T-helper 9 cell (primary cell): ENCODE data around the gene RUNX1.

Source experiments
- DNase-seq: peaks from one replicate; pipeline ENCODE4 v3.0.0-alpha.2; 2020

RUNX1 gene

GRCh38 chr21:34944015-34944755 is 104.9 kb downstream of the RUNX1 start:
- DNase-seq: no peak

GRCh38 chr21:34942911-34943310 is 106.2 kb downstream of the RUNX1 start:
- DNase-seq: no peak

- no peak for DNase-seq
These were observed 107.9 kb downstream of the RUNX1 start for GRCh38 chr21:34941162-34941561.

- no peak for DNase-seq
These were observed 109.3 kb downstream of the RUNX1 start for GRCh38 chr21:34939673-34940331.

- no peak for DNase-seq
These were observed 110.9 kb downstream of the RUNX1 start for GRCh38 chr21:34938089-34938764.

GRCh38 chr21:34936883-34937563 is 112.1 kb downstream of the RUNX1 start:
- DNase-seq: no peak

- DNase-seq: no peak
These were observed 112.7 kb downstream of the RUNX1 start for GRCh38 chr21:34936371-34936789.

- DNase-seq: no peak
These were observed 113.2 kb downstream of the RUNX1 start for GRCh38 chr21:34935898-34936297.

GRCh38 chr21:34935452-34935851 is 113.7 kb downstream of the RUNX1 start:
- DNase-seq: no peak

- DNase-seq: no peak
These were observed 114.8 kb downstream of the RUNX1 start for GRCh38 chr21:34934350-34934749.

- DNase-seq: no peak
These were observed 115.3 kb downstream of the RUNX1 start for GRCh38 chr21:34933609-34934335.

- no peak for DNase-seq
These were observed 116.9 kb downstream of the RUNX1 start for GRCh38 chr21:34932233-34932632.

GRCh38 chr21:34930971-34931370 is 118.1 kb downstream of the RUNX1 start:
- DNase-seq: no peak

- no peak for DNase-seq
These were observed 120.5 kb downstream of the RUNX1 start for GRCh38 chr21:34928637-34929036.

GRCh38 chr21:34927992-34928391 is 121.1 kb downstream of the RUNX1 start:
- DNase-seq: no peak

- DNase-seq: no peak
These were observed 122.2 kb downstream of the RUNX1 start for GRCh38 chr21:34926803-34927467.

GRCh38 chr21:34925597-34925996 is 123.5 kb downstream of the RUNX1 start:
- DNase-seq: no peak

- no peak for DNase-seq
These were observed 124.2 kb downstream of the RUNX1 start for GRCh38 chr21:34924771-34925419.

- DNase-seq: no peak
These were observed 124.9 kb downstream of the RUNX1 start for GRCh38 chr21:34924194-34924593.

- DNase-seq: no peak
These were observed 125.5 kb downstream of the RUNX1 start for GRCh38 chr21:34923626-34924025.

GRCh38 chr21:34923202-34923601 is 125.9 kb downstream of the RUNX1 start:
- no peak for DNase-seq
